Activated CD4-positive, alpha-beta T cell treated with anti-CD3 and anti-CD28 coated beads, Interleukin-2, amount 10 ng/mL, durations not matched to agents 7 days and 5 days (primary cell): Measurements from ENCODE around the gene NMNAT2. TPM values are rescaled to one million over a fixed set of nuclear protein-coding genes. Genes with fewer than 3 reads are reported as not detected.
A peak's percentile ranks its signal among the peaks of the same experiment; 100 is the strongest.

Source experiments
- CTCF ChIA-PET: fragments of 350-600 bp; sonication (Branson Sonifier 250); formaldehyde crosslinking; loops from one replicate; lab custom pipeline; 2021; ENCODE audit warnings: antibody characterized with exemption; lab: Charles Lee
- POLR2A ChIA-PET: fragments of 350-600 bp; sonication (Branson Sonifier 250); formaldehyde crosslinking; loops from one replicate; lab custom pipeline; 2021; ENCODE audit warnings: antibody characterized with exemption; lab: Charles Lee
- DNase-seq: peaks from one replicate; pipeline ENCODE4 v3.0.0-alpha.2; 2020
- H3K27ac Mint-ChIP-seq: one replicate; pipeline ENCODE4 v1.8.0; 2021; ENCODE audit warnings: mild to moderate bottlenecking, moderate library complexity, mixed read lengths
- H3K27me3 Mint-ChIP-seq: one replicate; pipeline ENCODE4 v1.8.0; 2021; ENCODE audit warnings: mixed read lengths
- H3K36me3 Mint-ChIP-seq: one replicate; pipeline ENCODE4 v1.8.0; 2021; ENCODE audit warnings: low read depth, mixed read lengths
- H3K4me1 Mint-ChIP-seq: one replicate; pipeline ENCODE4 v1.8.0; 2021; ENCODE audit warnings: mixed read lengths
- H3K4me3 Mint-ChIP-seq: one replicate; pipeline ENCODE4 v1.8.0; 2021; ENCODE audit warnings: mild to moderate bottlenecking, moderate library complexity, mixed read lengths
- H3K9me3 Mint-ChIP-seq: one replicate; pipeline ENCODE4 v1.8.0; 2021; ENCODE audit warnings: mixed read lengths
- total RNA-seq, 2 experiments: library from RNA; stranded (reverse); gene quantifications; one replicate each; pipeline ENCODE4 v1.2.3, GENCODE V29; 2021

NMNAT2 gene
- total RNA-seq, 2 experiments from 2014 or later: not detected

DNA sequence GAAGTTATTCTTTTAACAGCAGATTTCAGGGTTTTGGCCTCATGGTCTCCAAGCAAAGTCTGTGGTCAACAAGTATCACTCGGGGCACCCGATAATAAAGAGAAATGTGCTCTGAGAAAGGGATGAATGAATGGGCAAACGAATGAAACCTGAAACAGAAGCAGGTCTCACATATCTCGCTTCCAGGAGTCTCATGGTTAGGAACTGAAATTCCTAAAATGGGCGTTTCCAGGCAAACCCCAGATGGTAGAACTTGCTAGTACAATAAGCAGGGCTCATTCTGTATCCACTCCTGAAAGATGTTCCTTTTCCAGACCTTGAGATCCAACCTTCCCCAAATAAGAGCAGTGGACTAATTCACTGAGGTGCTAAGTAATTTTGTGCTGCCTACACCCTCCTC lies 144.9 kb downstream of the NMNAT2 start:
- POLR2A ChIA-PET: no interaction called here

DNA sequence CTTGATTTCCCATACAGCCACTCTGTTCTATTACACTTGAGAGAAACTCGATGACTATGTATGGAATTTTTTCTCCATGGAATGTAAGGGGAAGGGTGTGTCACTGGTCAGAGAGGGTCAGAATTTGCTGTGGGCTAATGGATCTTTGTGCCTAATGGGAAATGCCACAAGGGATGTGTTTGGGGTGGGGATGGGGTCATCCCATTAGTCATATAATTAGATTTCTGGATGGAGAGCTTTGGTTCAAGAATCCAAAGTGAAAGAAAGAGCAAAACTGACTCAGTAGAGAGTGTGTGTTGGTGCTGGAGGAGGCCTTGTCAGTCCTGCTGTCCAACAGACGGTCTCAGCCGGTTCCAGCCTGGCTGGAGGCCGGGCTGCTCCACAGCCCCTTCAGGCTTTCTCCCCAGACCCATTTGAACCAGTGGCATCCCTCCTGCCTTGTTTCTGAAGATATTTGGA lies 145.8 kb downstream of the NMNAT2 start:
- Mint-ChIP-seq H3K9me3 (no peaks in the 10 kb centered on the region), H3K4me1 (no peaks in the 10 kb centered on the region), H3K4me3 (no peak overlapping the region), H3K27me3 (peaks cover 8% of the 10 kb centered on the region), H3K27ac (no peak overlapping the region), H3K36me3 (no peaks in the 10 kb centered on the region)
- ChIA-PET POLR2A (interaction anchor here (0.6 kb wide), 1 partner anchor 266 kb away, joined by 7 read pairs; no protein-coding TSS in a partner anchor), CTCF (interaction anchor here (1.5 kb wide), 1 partner anchor 354 kb away, joined by 3 read pairs; no protein-coding TSS in a partner anchor)
- no peak for DNase-seq

More for the DNA sequence above, 144.9 kb downstream of the NMNAT2 start:
- H3K4me1 Mint-ChIP-seq: peaks cover under 1% of the 10 kb centered on the region
- no peak overlapping the region for H3K27ac Mint-ChIP-seq
- no peaks in the 10 kb centered on the region for H3K36me3 Mint-ChIP-seq
- H3K27me3 Mint-ChIP-seq: peaks cover 4% of the 10 kb centered on the region
- no peak for DNase-seq
- H3K9me3 Mint-ChIP-seq: no peaks in the 10 kb centered on the region
- H3K4me3 Mint-ChIP-seq: no peak overlapping the region
- CTCF ChIA-PET: interaction anchor here (0.6 kb wide), 1 partner anchor 294 kb away, joined by 3 read pairs; no protein-coding TSS in a partner anchor

DNA sequence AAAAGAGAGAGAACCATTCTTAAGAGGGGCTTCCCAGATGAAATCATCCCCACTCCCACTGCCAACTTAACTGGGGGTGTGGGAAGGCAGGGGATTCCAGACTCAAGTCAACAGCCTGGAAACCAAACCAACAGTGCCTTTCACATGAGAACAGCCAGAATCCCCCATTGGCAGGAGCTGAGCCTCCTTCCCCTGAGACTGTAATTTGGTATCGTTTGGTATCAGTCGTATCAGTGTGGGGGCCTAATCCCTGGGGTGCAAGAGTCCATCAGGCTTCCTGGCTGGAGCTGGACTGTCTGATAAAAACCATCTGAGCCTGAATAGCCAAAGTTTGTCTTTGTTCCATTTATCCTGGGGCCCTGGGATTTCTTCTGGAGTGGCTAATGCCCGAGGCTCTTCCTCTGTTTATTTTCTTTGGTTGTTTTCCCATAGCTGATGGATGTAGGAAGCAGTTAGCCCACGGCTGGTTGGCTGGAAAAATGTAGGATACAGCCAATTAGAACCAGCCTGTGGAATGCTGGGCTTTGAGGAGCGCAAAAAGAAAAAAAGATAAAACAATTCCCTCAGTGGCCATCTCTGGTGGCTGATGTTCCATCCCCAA lies 147.5 kb downstream of the NMNAT2 start:
- H3K27me3 Mint-ChIP-seq: peaks cover 16% of the 10 kb centered on the region
- CTCF ChIA-PET: interaction anchor here (0.6 kb wide), 2 partner anchors 71 to 202 kb away, joined by 3 read pairs; partner anchors contain the start of gene SMG7
- H3K4me3 Mint-ChIP-seq: no peak overlapping the region
- POLR2A ChIA-PET: no interaction called here
- H3K9me3 Mint-ChIP-seq: no peaks in the 10 kb centered on the region
- H3K27ac Mint-ChIP-seq: no peak overlapping the region
- no peaks in the 10 kb centered on the region for H3K36me3 Mint-ChIP-seq
- H3K4me1 Mint-ChIP-seq: no peaks in the 10 kb centered on the region
- no peak for DNase-seq

DNA sequence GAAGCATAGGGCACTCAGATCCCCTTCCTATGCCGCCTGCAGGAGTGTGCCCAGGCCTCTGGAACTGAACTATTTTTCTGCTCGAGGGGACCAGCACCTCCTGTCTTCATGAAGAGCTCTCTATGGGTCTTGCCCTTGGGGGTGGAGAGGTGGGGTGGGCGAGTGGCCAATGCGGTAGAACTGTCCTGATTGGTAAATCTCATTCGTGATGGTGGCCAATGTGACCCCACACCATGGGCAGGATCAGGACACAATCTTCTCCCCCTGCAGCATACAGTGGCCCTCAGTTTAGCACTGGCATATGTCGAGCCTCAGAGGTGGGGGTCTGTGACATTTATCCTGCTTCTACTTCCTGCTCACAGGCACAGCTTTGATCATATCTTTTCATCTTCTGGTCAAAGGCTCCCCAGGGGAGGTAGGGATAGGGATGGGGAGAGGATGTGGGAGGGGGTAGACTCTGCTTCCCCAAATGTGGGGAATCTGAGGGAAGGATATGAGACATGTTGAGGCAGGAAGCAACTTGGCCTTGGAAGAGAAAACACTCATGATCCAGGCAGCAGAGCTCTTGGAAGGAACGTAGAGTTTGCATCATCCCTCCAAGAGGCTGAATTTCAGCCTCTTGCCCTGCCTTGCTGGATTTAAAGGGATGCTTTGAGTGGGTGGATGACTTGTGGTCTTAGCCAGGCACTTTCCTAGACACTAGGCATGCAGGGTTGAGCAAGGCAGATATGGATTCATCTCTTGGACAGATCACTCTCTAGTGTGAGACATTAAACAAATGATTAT lies 150.3 kb downstream of the NMNAT2 start:
- ChIA-PET POLR2A (no interaction called here), CTCF (no interaction called here)
- Mint-ChIP-seq H3K9me3 (no peaks in the 10 kb centered on the region), H3K36me3 (no peaks in the 10 kb centered on the region), H3K27ac (no peak overlapping the region), H3K4me1 (no peaks in the 10 kb centered on the region), H3K4me3 (no peak overlapping the region), H3K27me3 (peaks cover 26% of the 10 kb centered on the region)
- no peak for DNase-seq

DNA sequence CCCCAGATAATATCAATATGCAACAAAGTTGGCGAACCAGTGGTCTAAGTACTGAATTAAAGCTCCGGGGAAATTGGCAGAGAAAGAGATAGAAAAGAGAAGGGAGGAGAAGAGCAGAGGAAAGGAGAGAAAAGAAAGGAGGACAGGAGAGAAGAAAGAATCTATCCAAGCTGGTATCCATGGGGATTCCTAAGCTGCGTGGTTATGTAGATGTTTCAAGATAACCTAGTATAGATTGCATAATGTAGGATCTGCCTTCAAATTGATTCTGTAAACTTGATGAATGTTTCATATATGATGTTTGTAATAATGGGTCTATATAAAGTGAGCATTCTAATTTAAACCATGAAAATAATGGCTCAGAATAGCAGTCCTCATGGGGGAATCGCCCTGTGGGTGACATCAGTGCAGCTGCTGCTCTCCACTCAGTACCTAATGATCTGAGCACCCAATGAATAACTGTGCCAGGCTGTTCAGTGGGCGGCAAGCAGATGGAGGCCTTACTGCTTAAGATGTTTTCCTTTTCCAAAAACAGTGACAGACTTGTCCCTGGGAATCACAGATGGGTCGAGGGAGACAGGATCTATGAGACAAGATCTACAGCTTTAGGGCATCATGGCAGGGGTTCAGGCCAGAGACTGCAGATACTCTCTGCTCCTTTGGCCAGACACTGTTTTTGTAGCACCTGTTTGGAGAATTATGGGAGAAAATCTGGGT lies 154.1 kb downstream of the NMNAT2 start:
- Mint-ChIP-seq H3K4me3 (no peak overlapping the region), H3K9me3 (no peaks in the 10 kb centered on the region), H3K27me3 (peaks cover 26% of the 10 kb centered on the region), H3K4me1 (no peaks in the 10 kb centered on the region), H3K36me3 (no peaks in the 10 kb centered on the region), H3K27ac (no peak overlapping the region)
- no peak for DNase-seq
- CTCF ChIA-PET: no interaction called here
- POLR2A ChIA-PET: no interaction called here

DNA sequence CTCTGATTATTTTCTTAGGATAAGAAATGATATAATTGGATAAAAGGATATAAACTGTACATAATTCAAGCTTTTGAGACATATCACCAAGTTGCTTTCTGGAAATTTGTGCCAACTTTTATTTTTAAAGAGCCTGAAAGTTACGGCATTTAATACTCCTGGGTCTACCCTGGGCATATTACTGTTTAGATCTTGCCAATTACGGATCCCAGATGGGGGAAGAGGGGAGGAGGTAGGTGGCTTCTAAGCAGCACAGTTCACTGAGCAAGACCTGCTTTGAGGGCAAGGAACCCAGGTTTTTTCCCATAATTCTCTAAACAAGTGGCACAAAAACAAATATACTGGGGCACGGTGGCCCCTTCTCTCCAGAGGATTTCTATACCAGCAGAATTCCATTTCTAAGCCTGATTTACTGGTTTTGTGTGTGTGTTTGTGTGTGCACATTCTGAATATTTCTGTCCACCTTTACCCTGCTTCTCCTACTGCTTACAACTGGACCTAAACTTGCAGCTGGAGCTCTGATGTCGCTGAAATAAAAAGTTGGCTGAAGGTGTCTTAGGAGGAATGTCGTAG lies 155.5 kb downstream of the NMNAT2 start:
- no peaks in the 10 kb centered on the region for H3K9me3 Mint-ChIP-seq
- no peaks in the 10 kb centered on the region for H3K4me1 Mint-ChIP-seq
- no peak overlapping the region for H3K4me3 Mint-ChIP-seq
- CTCF ChIA-PET: no interaction called here
- H3K27me3 Mint-ChIP-seq: peaks cover 24% of the 10 kb centered on the region
- DNase-seq: no peak
- no peak overlapping the region for H3K27ac Mint-ChIP-seq
- POLR2A ChIA-PET: no interaction called here
- no peaks in the 10 kb centered on the region for H3K36me3 Mint-ChIP-seq

DNA sequence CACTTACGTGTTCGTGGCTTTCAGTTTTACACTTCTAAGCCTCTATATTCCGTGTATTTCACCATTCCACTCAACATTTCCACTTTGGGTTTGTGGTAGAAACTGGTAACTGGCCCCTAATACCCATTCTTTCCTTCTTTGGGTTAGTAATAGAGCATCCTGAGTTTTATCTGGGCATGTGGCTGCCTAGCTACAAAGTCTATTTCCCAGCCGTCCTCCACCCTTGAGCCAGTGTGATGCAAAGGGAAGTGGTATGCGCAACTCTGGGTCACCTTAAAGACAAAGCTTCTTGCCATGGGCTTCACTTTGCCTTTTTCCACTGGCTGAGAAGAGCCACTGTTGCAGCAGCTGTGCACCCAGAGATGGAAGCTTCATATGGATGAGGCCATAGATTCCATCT lies 158.3 kb downstream of the NMNAT2 start:
- POLR2A ChIA-PET: interaction anchor here (0.7 kb wide), 1 partner anchor 306 kb away, joined by 3 read pairs; no protein-coding TSS in a partner anchor
- Mint-ChIP-seq H3K4me3 (no peak overlapping the region), H3K9me3 (no peaks in the 10 kb centered on the region), H3K27ac (peak overlapping the region; percentile 19), H3K27me3 (peaks cover 13% of the 10 kb centered on the region), H3K4me1 (no peaks in the 10 kb centered on the region), H3K36me3 (no peaks in the 10 kb centered on the region)
- CTCF ChIA-PET: interaction anchor here (1.2 kb wide), 1 partner anchor 12 kb away, joined by 4 read pairs; no protein-coding TSS in a partner anchor
- DNase-seq: no peak

DNA sequence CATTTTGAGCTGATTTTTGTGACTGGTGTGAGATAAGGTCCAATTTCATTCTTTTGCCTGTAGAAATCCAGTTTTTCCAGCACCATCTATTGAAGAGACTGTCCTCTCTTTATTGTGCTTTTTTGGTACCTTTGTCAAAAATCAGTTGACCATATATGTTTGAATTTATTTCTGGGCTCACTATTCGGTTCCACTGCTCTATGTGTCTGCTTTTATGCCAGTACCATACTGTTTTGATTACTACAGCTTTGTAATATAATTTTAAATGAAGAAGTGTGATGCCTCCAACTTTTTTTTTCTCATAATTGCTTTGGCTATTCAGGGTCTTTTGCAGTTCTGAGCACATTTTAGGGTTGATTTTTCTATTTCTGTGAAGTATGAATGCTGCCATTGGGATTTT lies 163.1 kb downstream of the NMNAT2 start:
- no peaks in the 10 kb centered on the region for H3K4me1 Mint-ChIP-seq
- no peak overlapping the region for H3K4me3 Mint-ChIP-seq
- H3K36me3 Mint-ChIP-seq: no peaks in the 10 kb centered on the region
- H3K9me3 Mint-ChIP-seq: no peaks in the 10 kb centered on the region
- peaks cover 8% of the 10 kb centered on the region for H3K27me3 Mint-ChIP-seq
- H3K27ac Mint-ChIP-seq: no peak overlapping the region
- CTCF ChIA-PET: no interaction called here
- DNase-seq: no peak
- POLR2A ChIA-PET: no interaction called here

DNA sequence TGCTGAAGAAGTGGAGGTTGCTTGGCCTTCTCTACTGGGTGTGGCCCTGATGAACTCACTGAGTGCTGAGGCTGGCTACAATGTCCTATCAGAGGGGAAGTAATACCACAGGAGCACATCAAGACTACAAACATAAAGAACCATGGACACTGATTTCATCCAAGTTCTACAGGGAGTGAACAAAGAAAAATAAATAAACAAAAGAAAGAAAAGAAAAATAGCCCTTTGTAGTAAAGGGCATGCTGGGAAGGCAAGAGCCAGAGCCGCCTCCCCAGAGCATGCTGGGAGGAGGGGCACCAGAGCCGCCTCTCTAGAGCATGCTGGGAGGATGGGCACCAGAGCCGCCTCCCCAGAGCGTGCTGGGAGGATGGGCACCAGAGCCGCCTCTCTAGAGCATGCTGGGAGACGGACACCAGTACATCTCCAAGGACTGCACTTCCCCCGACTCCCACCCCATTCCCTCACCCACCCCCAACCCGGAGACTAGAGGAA lies 166.2 kb downstream of the NMNAT2 start:
- Mint-ChIP-seq H3K4me1 (no peaks in the 10 kb centered on the region), H3K36me3 (no peaks in the 10 kb centered on the region), H3K27ac (no peak overlapping the region), H3K27me3 (peaks cover 8% of the 10 kb centered on the region), H3K9me3 (no peaks in the 10 kb centered on the region), H3K4me3 (no peak overlapping the region)
- DNase-seq: no peak
- POLR2A ChIA-PET: no interaction called here
- CTCF ChIA-PET: no interaction called here

DNA sequence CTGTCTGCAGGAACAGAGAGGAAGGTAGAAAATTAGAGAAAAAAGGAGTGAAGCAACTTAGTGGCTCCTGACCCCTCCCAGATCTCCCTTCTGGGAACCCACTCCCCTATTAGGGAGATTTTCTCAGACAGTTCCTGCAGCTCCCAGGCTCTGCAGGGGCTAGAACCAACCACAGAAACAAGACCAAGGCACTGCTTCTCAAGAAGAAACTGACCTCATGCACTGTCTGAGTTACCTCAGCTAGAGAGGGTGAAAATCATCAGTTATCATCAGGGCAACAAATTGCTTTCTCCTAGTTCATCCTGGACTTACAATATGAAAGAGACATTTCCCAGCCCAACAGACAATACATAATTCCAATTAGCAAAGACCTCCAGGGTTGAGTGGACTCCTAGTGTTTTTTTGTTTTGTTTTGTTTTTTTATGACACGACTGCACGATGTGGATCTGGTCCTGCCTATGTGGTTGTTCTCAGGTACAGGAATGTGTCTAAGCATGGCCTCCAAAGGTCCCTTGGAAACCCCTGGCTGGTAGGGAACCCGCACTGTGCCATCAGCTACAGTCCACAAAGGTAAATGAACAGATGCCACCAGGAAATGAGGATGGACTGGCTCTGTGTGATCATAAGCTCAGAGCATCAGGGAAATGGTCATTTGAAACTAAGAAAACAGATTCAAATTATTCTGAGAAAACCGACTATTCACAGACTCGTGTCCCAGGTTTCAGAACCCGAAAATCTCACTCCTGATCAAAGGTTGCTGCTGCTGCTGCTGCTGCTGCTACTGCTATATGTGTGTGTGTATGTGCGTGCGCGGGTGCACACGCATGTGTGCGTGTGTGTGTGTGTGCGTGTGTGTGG lies 166.8 kb downstream of the NMNAT2 start:
- ChIA-PET CTCF (no interaction called here), POLR2A (no interaction called here)
- Mint-ChIP-seq H3K27ac (no peak overlapping the region), H3K9me3 (no peaks in the 10 kb centered on the region), H3K4me1 (no peaks in the 10 kb centered on the region), H3K36me3 (no peaks in the 10 kb centered on the region), H3K27me3 (peaks cover 8% of the 10 kb centered on the region), H3K4me3 (no peak overlapping the region)
- DNase-seq: no peak

DNA sequence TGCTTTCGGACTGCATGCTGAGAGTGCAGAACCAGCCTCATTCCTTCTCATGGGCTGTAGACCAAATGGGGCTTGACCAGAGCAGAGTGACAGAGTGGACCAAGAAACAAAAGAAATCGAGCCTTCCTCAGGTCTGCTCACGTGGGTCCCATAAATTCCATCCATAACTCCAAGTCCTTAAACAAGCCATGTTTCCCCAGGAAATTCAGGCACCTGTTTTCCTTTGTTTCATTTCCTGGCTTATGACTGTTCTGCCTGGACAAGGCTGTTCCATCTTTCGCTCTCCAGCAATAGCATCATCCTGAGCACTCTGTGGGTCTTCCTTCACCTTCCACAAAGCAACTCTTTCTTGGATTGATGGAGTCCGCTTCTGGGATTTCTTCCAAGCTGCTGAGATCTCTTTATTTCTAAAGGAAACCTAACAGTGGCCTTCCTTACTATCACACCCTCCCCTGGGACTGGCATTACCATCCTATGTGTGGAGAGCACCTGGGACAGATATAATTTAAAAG lies 168.2 kb downstream of the NMNAT2 start:
- no peak for DNase-seq
- Mint-ChIP-seq H3K4me3 (no peak overlapping the region), H3K27me3 (peaks cover 8% of the 10 kb centered on the region), H3K27ac (no peak overlapping the region), H3K4me1 (no peaks in the 10 kb centered on the region), H3K36me3 (no peaks in the 10 kb centered on the region), H3K9me3 (no peaks in the 10 kb centered on the region)
- POLR2A ChIA-PET: no interaction called here
- CTCF ChIA-PET: no interaction called here
